Effector CD8-positive, alpha-beta T cell (primary cell): ENCODE measurements around the gene RPRD1B.
"Not testable (repeated sequence)": the region's sequence is repeated elsewhere in the genome, so short reads cannot be mapped to it uniquely, and the experiment has no call there.

Experiments
- DNase-seq: peaks from one replicate; lab custom pipeline; 2025; lab: John Stamatoyannopoulos, UW

The RPRD1B gene

GRCh38 chr20:38104285-38104684, 70.7 kb downstream of the RPRD1B start:
- no peak for DNase-seq

- DNase-seq: no peak
Observed at GRCh38 chr20:38106461-38106860, 72.9 kb downstream of the RPRD1B start.

GRCh38 chr20:38107386-38107785, 73.8 kb downstream of the RPRD1B start:
- DNase-seq: not testable (repeated sequence)

- not testable (repeated sequence) for DNase-seq
Observed at GRCh38 chr20:38107916-38108315, 74.4 kb downstream of the RPRD1B start.

- DNase-seq: no peak
Observed at GRCh38 chr20:38108438-38108985, 75.0 kb downstream of the RPRD1B start.

- DNase-seq: no peak
Observed at GRCh38 chr20:38108986-38109541, 75.5 kb downstream of the RPRD1B start.

- no peak for DNase-seq
Observed at GRCh38 chr20:38109591-38110524, 76.3 kb downstream of the RPRD1B start.

- no peak for DNase-seq
Observed at GRCh38 chr20:38110525-38111178, 77.1 kb downstream of the RPRD1B start.

GRCh38 chr20:38111366-38112232, 78.1 kb downstream of the RPRD1B start:
- DNase-seq: no peak

GRCh38 chr20:38112261-38112929, 78.8 kb downstream of the RPRD1B start:
- DNase-seq: no peak

GRCh38 chr20:38112930-38113294, 79.4 kb downstream of the RPRD1B start:
- no peak for DNase-seq

- DNase-seq: no peak
Observed at GRCh38 chr20:38113401-38114325, 80.1 kb downstream of the RPRD1B start.

GRCh38 chr20:38114353-38114791, 80.8 kb downstream of the RPRD1B start:
- no peak for DNase-seq

GRCh38 chr20:38115205-38115604, 81.7 kb downstream of the RPRD1B start:
- DNase-seq: no peak

- no peak for DNase-seq
Observed at GRCh38 chr20:38115896-38116295, 82.3 kb downstream of the RPRD1B start.

GRCh38 chr20:38116409-38117165, 83.0 kb downstream of the RPRD1B start:
- no peak for DNase-seq

- DNase-seq: no peak
Observed at GRCh38 chr20:38117205-38117604, 83.7 kb downstream of the RPRD1B start.

- DNase-seq: no peak
Observed at GRCh38 chr20:38117635-38118034, 84.1 kb downstream of the RPRD1B start.

- no peak for DNase-seq
Observed at GRCh38 chr20:38119446-38119845, 85.9 kb downstream of the RPRD1B start.
